Measurements from ENCODE around the gene PRR13.
A peak's percentile ranks its signal among the peaks of the same experiment; 100 is the strongest.
"Not testable (repeated sequence)": the region's sequence is repeated elsewhere in the genome, so short reads cannot be mapped to it uniquely, and the experiment has no call there.

PRR13 gene

GRCh38 chr12:53441040-53441833 is at the start of gene PRR13:
Gene PRR13, plus strand, starts transcription at chr12:53441734. Its CDS starts 981 bp downstream, at chr12:53442715.
- peak; percentile 97 for DNase-seq

GRCh38 chr12:53399896-53400295 is 41.6 kb upstream of the PRR13 start:
- no peak for DNase-seq

- not testable (repeated sequence) for DNase-seq
Measured at GRCh38 chr12:53402351-53402750, 39.2 kb upstream of the PRR13 start.

- DNase-seq: no peak
Measured at GRCh38 chr12:53402871-53403270, 38.7 kb upstream of the PRR13 start.

GRCh38 chr12:53410951-53411350 is 30.6 kb upstream of the PRR13 start:
- DNase-seq: no peak

- no peak for DNase-seq
Measured at GRCh38 chr12:53413485-53414204, 27.9 kb upstream of the PRR13 start.

GRCh38 chr12:53414756-53415417 is 26.6 kb upstream of the PRR13 start:
- no peak for DNase-seq

- DNase-seq: not testable (repeated sequence)
Measured at GRCh38 chr12:53415752-53416389, 25.7 kb upstream of the PRR13 start.

GRCh38 chr12:53417291-53417816 is 24.2 kb upstream of the PRR13 start:
- DNase-seq: not testable (repeated sequence)

GRCh38 chr12:53418221-53418620 is 23.3 kb upstream of the PRR13 start:
- no peak for DNase-seq

GRCh38 chr12:53419756-53420155 is 21.8 kb upstream of the PRR13 start:
- DNase-seq: no peak

GRCh38 chr12:53422247-53422646 is 19.3 kb upstream of the PRR13 start:
- DNase-seq: not testable (repeated sequence)

- DNase-seq: no peak
Measured at GRCh38 chr12:53423597-53423996, 17.9 kb upstream of the PRR13 start, which contains the start of gene AMHR2. Gene AMHR2, plus strand, starts transcription at chr12:53423855. Its CDS starts 80 bp downstream, at chr12:53423935.

GRCh38 chr12:53424626-53425514 is 16.7 kb upstream of the PRR13 start:
- no peak for DNase-seq

GRCh38 chr12:53425515-53426150 is 15.9 kb upstream of the PRR13 start:
- no peak for DNase-seq

- no peak for DNase-seq
Measured at GRCh38 chr12:53427905-53428594, 13.5 kb upstream of the PRR13 start.

- DNase-seq: no peak
Measured at GRCh38 chr12:53428741-53429140, 12.8 kb upstream of the PRR13 start.

- DNase-seq: no peak
Measured at GRCh38 chr12:53430116-53430515, 11.4 kb upstream of the PRR13 start.

GRCh38 chr12:53431187-53431586 is 10.3 kb upstream of the PRR13 start:
- no peak for DNase-seq

- DNase-seq: not testable (repeated sequence)
Measured at GRCh38 chr12:53435326-53435725, 6.2 kb upstream of the PRR13 start.
